Stimulated activated CD8-positive, alpha-beta memory T cell treated with anti-CD3 and anti-CD28 coated beads, Interleukin-15, amount 100 ng/mL, for 48 hours (primary cell): ENCODE results near the gene EXOC6B.
"Not testable (repeated sequence)": the region's sequence is repeated elsewhere in the genome, so short reads cannot be mapped to it uniquely, and the experiment has no call there.

Source experiments
- DNase-seq, 2 donors: peaks; one replicate each; pipeline ENCODE4 v3.0.0-alpha.2; 2020; ENCODE audit warnings: low read depth in 2 of 2

Gene EXOC6B

DNA sequence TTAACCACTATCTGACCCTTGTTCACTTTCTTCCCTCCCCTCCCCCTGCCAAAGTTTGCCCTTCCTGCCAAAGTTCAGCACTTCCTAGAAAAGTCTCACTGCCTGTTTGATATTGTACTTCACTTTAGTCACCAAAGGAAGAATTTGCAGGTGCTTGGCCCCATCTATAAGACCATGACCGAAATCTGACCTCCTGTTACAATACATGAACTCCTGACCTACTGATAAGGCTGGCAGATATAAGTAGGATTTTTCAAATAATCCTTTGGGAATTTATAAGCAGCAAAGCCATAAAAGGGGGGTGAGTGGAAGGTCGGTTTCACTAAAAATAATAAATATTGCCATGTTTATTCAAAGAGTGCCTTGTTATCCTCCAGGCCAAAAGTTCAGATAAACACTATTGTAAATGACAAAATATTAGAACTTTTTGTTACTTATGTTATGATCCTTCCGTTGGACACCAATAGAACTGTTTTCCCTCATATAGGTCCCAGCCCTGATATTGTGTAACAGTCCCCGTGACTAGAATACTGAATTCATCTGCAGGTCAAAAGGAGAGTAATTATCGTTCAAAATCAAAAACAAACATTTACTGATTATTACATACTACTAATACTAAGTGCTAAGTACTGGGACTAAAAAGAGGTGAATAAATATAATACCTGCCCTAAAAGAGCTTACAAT lies 277.6 kb downstream of the EXOC6B start:
- DNase-seq: no peak

DNA sequence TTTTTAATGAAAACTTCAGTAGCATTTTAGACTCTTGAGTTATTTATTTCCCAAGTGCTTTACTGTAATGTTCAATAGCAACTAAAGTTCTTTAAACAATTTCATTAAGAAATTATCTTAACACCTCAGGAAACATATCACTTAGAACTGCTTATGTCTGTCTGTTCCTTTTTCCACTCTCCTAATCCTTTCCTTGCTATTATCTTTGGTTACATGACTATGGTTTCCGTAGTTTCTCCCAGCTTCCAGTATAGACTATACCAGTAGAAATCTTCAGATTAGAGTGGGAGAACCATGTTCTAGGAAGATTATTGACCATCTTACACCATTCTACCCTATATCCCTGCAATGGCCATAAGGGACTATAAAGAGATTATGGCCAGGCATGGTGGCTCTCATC lies 280.0 kb downstream of the EXOC6B start:
- no peak for DNase-seq

DNA sequence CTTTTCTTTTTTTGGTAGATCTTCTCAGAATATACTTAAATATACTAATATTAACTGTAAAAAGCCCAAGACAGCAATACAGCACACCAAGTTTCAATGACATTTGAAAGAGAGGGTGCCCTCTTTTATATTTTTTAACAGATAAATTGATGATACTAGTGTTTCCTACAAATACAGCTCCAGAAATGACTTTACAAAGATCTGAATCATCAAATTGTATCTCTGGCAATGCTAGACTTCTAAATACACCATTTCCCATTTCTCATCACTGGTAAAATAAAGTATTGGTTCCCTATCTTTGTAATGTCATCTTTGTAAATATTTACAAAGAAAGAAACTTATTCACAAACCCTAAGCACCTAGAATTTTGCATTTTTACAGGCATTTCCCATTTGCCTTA lies 281.3 kb downstream of the EXOC6B start:
- DNase-seq: no peak

DNA sequence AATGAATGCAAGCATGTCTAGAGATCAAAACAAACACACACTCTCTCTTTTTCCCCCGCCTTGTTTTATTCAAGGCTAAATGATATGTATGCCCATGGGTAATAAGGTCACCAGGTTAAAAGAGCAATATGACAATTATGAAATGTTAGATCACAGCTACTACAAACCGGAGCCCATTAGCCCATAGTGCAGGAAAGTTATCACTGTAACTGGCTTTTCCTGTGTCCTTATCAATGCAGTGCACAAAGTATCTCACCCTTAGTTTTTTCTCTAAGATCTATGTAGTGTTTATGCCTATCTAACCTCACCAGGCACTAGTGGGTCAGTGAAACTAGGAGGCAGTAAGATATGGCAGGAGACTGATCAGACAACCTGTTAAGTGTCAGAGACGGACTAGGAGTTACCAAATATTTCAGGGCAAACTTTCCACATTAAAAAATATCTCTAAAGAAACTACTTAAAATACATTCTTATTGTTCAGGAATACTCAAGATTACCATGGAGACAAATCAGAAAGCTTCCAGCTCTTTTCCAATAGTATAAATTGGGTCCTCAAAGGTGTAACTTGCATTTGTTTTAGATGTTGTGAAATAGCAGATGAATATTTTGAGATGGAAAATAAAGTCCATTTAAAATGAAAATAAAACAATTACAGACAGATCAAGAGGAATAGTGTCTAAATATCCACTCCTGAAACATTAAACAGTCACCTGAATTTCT lies 282.2 kb downstream of the EXOC6B start:
- no peak for DNase-seq

DNA sequence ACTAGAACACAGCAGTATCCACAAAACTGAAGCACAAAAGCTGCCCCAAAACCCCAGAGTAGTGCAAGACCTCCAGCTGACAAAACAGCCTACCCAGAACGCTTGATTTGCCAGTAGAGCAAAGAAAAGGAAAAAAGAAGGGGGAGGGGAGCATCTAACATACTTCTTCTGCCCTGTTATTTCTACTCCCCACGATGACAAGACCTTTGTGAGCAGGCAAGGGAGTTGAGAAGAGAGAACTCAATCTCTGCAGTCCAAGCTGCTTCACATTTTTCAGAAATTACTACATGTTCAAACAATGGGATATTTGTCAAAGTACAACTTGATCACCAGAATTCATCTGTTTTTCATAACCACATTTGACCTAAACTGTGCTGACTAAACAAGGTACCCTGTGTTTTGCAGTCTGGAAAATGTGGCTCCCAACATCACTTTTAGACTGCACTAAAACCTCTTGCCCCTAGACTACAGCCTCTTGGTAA lies 286.7 kb downstream of the EXOC6B start:
- DNase-seq: no peak

DNA sequence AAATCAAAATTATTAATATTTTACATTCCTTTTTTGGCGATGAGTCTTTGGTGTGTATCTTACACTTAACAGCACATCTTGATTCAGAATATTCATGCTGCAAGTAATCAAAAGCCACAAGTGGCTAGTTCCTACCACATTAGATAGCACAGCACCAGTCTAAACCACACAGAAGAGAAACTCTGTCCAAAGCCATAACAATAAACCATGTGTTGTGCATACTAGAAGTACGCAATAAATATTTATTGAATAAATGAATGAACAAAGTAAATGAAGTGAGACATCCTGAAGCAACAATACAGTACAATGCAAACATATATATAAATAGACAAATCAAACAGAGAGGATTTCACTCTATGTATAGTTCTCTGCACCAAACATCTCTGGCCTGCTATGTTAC lies 287.3 kb downstream of the EXOC6B start:
- no peak for DNase-seq

DNA sequence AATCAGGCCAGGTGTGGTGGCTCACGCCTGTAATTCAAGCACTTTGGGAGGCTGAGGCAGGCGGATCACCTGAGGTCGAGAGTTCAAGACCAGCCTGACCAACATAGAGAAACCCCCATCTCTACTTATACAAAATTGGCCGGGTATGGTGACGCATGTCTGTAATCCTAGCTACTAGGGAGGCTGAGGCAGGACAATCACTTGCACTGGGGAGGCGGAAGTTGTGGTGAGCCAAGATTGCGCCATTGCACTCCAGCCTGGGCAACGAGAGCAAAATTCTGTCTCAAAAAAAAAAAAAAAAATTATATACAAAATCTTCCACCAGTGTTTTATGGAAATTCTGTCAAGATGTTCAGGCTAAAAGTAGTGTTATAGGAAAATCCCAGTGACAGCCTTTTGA lies 290.2 kb downstream of the EXOC6B start:
- DNase-seq: not testable (repeated sequence)

DNA sequence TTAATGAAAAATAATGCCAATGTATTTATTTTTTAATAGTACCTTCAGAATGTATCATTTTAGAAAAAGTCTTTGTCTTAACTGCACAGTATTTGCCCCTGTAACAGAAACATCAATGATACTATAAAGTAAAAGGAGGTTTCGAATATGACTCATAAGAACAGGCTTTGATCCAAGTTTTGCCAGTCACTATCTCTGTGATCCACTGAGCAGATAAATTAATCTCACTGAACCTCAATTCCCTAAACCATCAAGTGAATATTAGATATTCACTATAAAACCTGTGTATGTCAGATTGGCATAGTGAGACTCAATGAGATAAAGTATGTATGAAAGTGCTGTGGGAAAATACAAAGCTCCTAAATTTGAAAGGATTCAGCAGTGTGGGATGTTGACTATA lies 292.1 kb downstream of the EXOC6B start:
- DNase-seq: no peak

DNA sequence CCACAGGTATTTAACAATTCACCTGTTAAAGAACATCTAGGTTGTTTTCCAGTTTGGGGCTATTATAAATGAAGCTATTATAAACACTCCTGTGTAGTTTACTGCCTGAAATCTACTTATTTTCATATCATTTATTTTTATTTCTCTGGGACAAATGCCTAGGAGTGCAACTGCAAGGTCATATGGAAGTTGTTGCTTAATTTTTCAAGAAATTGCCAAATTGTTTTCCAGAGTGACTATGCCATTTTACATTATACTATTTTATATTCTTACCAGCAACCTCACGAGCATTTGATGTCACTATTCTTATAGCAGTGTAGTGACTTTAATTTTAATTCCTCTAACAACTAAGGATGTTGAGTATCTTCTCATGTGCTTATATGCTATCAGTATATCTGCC lies 298.4 kb downstream of the EXOC6B start:
- no peak for DNase-seq

DNA sequence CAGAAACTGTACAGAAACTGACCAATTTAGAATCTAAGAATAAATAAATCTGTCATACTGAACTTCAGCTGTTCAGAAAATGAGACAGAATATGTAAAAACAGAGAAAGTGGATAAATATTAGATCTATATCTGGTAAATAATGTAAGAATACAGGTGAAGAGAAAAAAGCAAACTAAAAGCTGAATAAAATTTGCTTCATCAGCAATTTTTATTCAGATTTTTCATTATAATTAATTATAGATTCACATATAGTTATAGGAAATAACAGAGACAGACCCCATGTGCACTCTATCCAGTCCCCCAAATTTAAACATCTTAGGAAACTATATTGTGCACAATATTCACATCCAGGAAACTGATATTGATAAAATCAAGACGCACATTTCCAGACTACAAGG lies 299.2 kb downstream of the EXOC6B start:
- no peak for DNase-seq

DNA sequence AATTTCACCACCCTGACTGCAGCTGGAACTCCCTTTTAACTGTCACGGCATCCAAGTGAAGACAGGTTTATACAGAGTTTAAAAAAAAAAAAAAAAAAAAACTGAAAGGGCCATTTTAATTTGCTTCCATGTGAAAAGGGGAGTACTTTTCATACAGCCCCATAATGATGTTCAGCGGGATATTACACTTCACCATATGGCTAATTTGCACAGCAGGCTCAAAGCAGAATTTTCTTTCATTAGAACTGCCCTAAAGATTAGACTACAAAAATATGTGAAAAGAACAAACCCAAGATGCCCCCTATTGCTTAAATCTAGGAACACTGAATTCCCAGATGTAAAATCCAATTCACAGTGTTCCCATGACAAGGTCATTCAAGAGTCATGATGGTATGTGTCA lies 301.8 kb downstream of the EXOC6B start:
- no peak for DNase-seq

DNA sequence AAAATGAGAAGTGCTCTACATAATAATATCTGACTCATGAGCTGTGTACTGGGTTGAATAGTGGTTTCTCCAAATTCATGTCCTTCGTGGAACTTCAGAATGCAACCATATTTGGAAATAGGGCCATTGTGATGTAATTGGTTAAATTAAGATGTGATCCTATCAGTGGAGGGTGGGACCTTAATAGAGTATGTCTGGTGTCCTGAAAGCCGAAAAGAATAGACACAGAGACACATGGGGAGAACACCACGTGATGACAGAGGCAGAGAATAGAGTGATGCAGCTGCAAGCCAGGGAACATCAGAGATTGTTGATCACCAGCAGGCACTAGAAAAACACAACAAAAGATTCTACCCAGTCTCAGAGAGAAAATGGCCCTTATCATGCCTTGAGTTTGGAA lies 310.1 kb downstream of the EXOC6B start:
- DNase-seq: no peak

DNA sequence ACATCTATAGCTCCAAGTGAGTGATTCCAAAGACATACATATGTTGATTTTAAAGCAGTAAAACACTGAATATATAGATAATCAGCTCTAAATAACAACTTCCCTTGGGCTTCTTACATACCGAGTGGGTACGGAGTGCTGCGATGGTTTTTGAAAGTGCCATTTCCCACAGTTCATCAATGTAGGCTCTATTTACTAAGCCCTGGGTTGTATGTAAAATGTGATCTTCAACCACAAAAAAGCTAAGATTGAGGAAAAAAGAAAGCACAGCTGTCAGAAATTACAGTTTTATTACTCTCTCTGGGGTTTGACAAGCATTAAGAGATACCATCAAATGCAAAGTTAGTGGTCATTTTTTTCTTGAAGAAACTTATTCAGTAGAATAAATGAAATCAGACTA lies 312.8 kb downstream of the EXOC6B start:
- no peak for DNase-seq

DNA sequence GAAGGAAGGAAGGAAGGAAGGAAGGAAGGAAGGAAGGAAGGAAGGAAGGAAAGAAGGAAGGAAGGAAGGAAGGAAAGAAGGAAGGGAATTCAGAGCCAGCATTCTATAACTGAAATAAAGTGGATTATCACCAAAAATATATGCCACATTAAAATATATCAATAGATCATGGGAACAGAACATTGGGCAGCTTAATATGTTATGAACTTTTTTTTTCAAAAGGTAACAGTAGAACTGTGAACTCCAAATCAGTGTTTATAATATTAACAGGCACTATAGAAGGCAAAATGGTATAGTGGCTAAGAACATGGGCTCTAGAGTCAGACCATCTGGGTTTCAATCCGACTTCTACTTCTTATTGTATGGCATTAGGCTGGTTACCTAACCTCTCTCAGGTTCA lies 313.5 kb downstream of the EXOC6B start:
- DNase-seq: no peak

DNA sequence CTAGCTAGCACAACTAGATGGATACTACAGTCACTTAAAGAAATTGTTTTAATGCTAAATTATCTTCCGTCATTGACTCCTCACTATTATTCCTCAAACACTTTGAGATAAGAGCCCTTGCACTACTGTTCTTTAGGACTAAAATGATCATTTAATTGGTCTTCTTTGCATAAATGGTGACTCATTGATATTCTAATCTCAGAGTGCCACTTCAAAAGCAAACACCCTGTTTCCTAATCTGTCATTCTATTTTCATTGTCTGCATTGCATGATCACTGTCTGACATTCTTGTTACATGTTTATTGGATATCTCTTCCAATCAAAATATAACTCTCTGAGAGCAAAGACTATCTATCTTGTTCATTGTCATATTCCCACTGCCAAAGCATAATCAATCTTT lies 313.9 kb downstream of the EXOC6B start:
- DNase-seq: no peak

DNA sequence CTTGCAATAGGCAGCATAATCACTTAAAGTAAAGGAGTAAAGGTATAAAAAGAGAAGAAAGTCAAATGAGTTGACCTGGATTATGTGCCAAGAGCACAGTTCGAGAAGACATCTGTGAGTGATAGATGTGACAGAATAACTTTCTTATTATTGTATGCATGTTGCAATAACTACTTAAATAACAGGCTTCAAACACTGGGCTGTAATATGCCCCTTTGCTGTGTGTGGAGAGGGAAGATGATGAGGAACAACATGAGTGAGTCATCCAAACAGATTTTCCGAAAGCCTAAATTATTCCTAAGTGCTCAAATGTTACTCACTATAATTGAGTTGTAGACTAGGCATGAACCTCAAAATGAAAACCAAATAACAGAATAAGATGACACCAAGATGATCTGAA lies 328.1 kb downstream of the EXOC6B start:
- no peak for DNase-seq

DNA sequence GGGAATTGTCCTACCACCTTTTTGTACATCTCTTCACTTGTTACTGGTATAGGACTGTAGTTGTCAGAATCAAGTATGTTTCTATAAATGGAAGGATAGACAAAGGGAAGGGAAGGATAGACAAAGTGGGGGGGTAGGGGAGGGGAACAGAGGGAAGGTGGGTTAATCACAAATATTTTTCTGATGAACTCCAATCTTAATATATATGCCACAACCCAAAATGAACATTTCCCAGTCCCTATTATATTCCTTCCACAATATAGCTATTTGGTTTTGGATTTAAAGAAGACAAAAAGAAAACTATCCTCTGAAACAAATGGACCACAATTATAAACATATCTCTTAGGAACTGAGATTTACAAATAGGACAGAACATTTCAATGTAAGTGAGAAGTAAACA lies 329.4 kb downstream of the EXOC6B start:
- DNase-seq: no peak

DNA sequence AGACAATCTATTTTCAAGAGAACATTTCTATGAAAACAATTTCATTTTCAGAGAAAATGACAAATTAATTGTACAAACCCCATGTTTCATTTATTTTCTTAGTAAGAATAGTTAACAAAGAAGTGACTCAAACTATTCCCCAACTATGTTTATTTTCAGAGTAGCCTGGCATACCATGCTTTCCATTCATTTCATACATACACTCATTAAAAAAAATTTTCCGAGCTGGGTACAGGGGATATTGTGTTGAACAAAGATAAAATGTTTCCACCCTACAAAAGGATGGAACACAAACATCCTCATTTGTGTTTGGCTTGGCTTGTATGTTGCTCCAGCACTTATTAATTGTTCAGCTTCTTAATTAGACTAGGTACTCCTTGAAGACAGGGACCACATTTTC lies 331.4 kb downstream of the EXOC6B start:
- no peak for DNase-seq

DNA sequence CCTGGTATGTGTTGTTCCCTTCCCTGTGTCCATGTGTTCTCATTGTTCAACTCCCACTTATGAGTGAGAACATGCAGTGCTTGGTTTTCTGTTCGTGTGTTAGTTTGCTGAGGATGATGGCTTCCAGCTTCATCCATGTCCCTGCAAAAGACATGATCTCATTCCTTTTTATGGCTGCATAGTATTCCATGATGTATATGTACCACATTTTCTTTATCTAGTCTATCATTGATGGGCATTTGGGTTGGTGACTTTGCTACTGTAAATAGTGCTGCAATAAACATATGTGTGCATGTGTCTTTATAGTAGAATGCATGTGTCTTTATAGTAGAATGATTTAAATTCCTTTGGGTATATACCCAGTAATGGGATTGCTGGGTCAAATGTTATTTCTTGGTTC lies 341.2 kb downstream of the EXOC6B start:
- not testable (repeated sequence) for DNase-seq

DNA sequence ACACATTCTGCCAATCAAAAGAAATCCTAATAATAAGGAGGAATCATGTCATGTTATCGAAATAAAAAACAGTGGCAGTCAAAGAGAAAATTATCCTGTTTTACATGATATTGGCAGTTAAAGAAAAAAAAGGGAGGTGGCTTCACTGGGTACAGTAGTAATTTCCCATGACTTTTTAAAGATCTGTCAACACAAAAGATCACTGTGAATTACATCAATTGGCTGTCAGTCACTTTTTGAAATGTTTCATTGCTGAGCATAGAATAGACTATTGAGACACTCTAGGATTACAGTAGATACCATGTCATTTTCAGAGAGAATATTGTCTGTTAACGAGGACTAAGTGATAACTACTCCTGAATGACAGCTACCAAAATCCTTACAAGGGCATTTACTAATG lies 342.5 kb downstream of the EXOC6B start:
- no peak for DNase-seq

DNA sequence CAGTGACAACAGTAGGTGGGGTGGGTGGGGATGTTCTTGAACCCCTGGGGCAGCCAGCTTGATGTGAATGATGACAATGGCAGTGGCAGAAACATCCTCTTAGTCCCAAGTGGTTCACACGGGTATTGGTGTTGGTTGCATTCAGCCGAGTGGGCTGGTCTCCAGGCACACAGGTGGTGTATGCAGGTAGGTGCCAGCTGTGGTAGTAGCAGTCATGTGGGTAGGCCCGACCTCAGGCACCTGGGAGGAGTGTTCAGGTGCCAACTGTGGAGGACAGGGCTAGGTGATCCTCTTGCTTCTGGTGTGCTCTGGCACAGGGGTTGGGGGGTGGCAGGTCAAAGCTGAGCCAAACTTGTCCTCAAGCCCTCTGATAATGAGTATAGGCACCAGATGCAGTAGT lies 350.6 kb downstream of the EXOC6B start:
- DNase-seq: no peak

DNA sequence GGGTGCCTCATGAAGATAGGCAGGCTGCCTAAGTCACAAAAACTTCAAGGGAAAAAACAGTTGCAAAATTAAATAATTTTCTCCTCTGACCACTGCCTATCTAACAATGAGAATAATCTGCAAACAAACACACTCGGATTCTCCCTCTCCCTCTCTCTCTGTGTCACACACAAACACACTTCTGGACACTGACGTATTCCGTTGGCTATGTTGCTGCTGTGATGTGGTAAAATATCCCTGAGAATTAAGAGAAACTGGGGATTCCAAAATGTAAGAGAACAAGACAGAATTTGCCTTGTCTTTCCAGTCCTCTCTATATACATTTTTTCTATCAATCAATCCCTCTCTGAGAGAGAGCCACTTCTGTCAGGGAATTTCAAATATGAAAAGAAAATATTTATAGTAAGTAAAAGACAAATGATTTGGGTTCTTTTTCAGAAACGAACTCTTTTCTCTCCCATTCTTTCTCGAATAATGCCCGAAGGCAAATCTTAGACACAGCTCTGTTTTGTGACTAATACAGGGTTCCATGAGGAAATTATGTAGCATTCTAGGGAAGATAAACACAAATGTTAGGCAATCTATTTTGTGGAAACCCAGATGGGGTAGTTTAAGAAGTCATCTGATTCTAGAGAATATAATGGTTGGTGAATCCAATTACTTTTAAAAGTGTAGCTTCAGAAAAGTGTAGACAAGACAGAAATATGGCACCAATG lies 367.9 kb downstream of the EXOC6B start:
- DNase-seq: no peak

DNA sequence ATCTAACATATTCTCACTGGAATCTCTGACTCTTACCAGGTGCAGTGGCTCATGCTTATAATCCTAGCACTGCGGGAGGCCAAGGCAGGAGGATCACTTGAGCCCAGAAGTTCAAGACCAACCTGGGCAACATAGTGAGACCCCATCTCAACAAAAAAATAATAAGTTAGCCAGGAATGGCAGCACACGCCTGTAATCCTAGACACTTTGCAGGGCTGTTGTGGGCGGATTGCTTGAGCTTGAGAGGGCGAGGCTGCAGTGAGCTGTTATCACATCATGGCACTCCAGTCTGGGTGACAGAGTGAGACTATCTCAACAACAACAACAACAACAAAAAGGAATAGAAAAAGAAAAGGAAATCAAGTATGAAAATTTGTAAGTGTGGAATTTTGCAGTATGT lies 371.6 kb downstream of the EXOC6B start:
- DNase-seq: no peak
